ENCODE results near the gene LRRK2. TPM values are rescaled to one million over a fixed set of nuclear protein-coding genes. Genes with fewer than 3 reads are reported as not detected.
A peak's percentile ranks its signal among the peaks of the same experiment; 100 is the strongest.
"Not testable (repeated sequence)": the region's sequence is repeated elsewhere in the genome, so short reads cannot be mapped to it uniquely, and the experiment has no call there.

The LRRK2 gene
- polyA plus RNA-seq, 6 donors from 2014 or later: 5.4 to 12.8 (median 10.7) TPM

GRCh38 chr12:40198601-40199000 is 26.2 kb upstream of the LRRK2 start:
- no peak overlapping the region for H3K27ac Mint-ChIP-seq
- H3K4me3 Mint-ChIP-seq: no peak overlapping the region
- H3K4me1 Mint-ChIP-seq: peaks cover 13 to 57% (median 40%) of the 10 kb centered on the region in 3 donors
- H3K36me3 Mint-ChIP-seq: no peaks in the 10 kb centered on the region
- DNase-seq (no peak), ATAC-seq (ENCODE audit: low read depth in 2 of 2) (no peak)
- no peaks in the 10 kb centered on the region for H3K9me3 Mint-ChIP-seq
- H3K27me3 Mint-ChIP-seq: no peaks in the 10 kb centered on the region

- peak overlapping the region in 5 of 6 donors; percentile 56 to 94 (median 72) for H3K27ac Mint-ChIP-seq
- DNase-seq (peak; percentile 37), ATAC-seq (ENCODE audit: low read depth in 2 of 2) (peak; percentile 62 to 63)
- no peaks in the 10 kb centered on the region for H3K27me3 Mint-ChIP-seq
- peaks cover 9 to 37% (median 23%) of the 10 kb centered on the region in 3 donors for H3K4me1 Mint-ChIP-seq
- H3K4me3 Mint-ChIP-seq: peak overlapping the region; percentile 21 to 75 (median 52)
- no peaks in the 10 kb centered on the region for H3K9me3 Mint-ChIP-seq
- H3K36me3 Mint-ChIP-seq: no peaks in the 10 kb centered on the region
Observed at GRCh38 chr12:40202095-40203059, 22.4 kb upstream of the LRRK2 start.

GRCh38 chr12:40203060-40203430 is 21.8 kb upstream of the LRRK2 start:
- ATAC-seq (ENCODE audit: low read depth in 2 of 2) (no peak), DNase-seq (no peak)
- H3K4me1 Mint-ChIP-seq: peaks cover 13 to 41% (median 28%) of the 10 kb centered on the region in 3 donors
- peak overlapping the region in 5 of 8 donors; percentile 9 to 54 (median 48) for H3K4me3 Mint-ChIP-seq
- no peaks in the 10 kb centered on the region for H3K27me3 Mint-ChIP-seq
- peak overlapping the region in 4 of 6 donors; percentile 4 to 77 (median 52) for H3K27ac Mint-ChIP-seq
- H3K36me3 Mint-ChIP-seq: no peaks in the 10 kb centered on the region
- no peaks in the 10 kb centered on the region for H3K9me3 Mint-ChIP-seq

- Mint-ChIP-seq H3K9me3 (no peaks in the 10 kb centered on the region), H3K4me3 (no peak overlapping the region), H3K27ac (no peak overlapping the region), H3K4me1 (peaks cover 23 to 51% (median 38%) of the 10 kb centered on the region in 3 donors), H3K27me3 (no peaks in the 10 kb centered on the region), H3K36me3 (no peaks in the 10 kb centered on the region)
- no peak for ATAC-seq (ENCODE audit: low read depth in 2 of 2)
- no peak for DNase-seq
Observed at GRCh38 chr12:40204337-40204736, 20.5 kb upstream of the LRRK2 start.

GRCh38 chr12:40207551-40207950 is 17.2 kb upstream of the LRRK2 start:
- Mint-ChIP-seq H3K4me3 (no peak overlapping the region), H3K36me3 (peaks cover 0 to 3% of the 10 kb centered on the region in 2 donors), H3K27ac (peak overlapping the region in 4 of 6 donors; percentile 42 to 89 (median 58)), H3K9me3 (peaks cover 0 to 5% (median 2%) of the 10 kb centered on the region in 7 donors), H3K4me1 (peaks cover 26 to 48% (median 32%) of the 10 kb centered on the region in 3 donors), H3K27me3 (no peaks in the 10 kb centered on the region)
- DNase-seq: no peak
- no peak for ATAC-seq (ENCODE audit: low read depth in 2 of 2)

- DNase-seq (peak; percentile 60), ATAC-seq (ENCODE audit: low read depth in 2 of 2) (peak; percentile 99)
- Mint-ChIP-seq H3K27ac (peak overlapping the region; percentile 76 to 97 (median 86)), H3K27me3 (no peaks in the 10 kb centered on the region), H3K4me1 (peaks cover 21 to 35% (median 25%) of the 10 kb centered on the region in 3 donors), H3K4me3 (peak overlapping the region; percentile 28 to 82 (median 62)), H3K36me3 (peaks cover 0 to 7% of the 10 kb centered on the region in 2 donors), H3K9me3 (peaks cover 2 to 10% (median 6%) of the 10 kb centered on the region in 7 donors)
Observed at GRCh38 chr12:40208707-40209446, 15.9 kb upstream of the LRRK2 start.

GRCh38 chr12:40209886-40210285 is 14.9 kb upstream of the LRRK2 start:
- Mint-ChIP-seq H3K4me1 (peaks cover 21 to 29% (median 25%) of the 10 kb centered on the region in 3 donors), H3K27ac (peak overlapping the region in 5 of 6 donors; percentile 41 to 90 (median 60)), H3K4me3 (peak overlapping the region in 1 of 8 donors; percentile 3)

GRCh38 chr12:40211186-40211585 is 13.6 kb upstream of the LRRK2 start:
- H3K27me3 Mint-ChIP-seq; H3K27ac Mint-ChIP-seq; ATAC-seq (ENCODE audit: low read depth in 2 of 2); H3K4me3 Mint-ChIP-seq; DNase-seq; H3K36me3 Mint-ChIP-seq: not testable (repeated sequence)
- H3K4me1 Mint-ChIP-seq: peaks cover 21 to 32% (median 25%) of the 10 kb centered on the region in 3 donors
- H3K9me3 Mint-ChIP-seq: peaks cover 2 to 11% (median 9%) of the 10 kb centered on the region in 7 donors

More at GRCh38 chr12:40209886-40210285, 14.9 kb upstream of the LRRK2 start:
- Mint-ChIP-seq H3K27me3 (no peaks in the 10 kb centered on the region), H3K9me3 (peaks cover 2 to 10% (median 8%) of the 10 kb centered on the region in 7 donors), H3K36me3 (peaks cover 0 to 7% of the 10 kb centered on the region in 2 donors)
- DNase-seq: no peak
- ATAC-seq (ENCODE audit: low read depth in 2 of 2): no peak

- no peak overlapping the region for H3K4me3 Mint-ChIP-seq
- H3K4me1 Mint-ChIP-seq: peaks cover 25 to 40% (median 29%) of the 10 kb centered on the region in 3 donors
- H3K27ac Mint-ChIP-seq: no peak overlapping the region
- ATAC-seq (ENCODE audit: low read depth in 2 of 2): no peak
- H3K9me3 Mint-ChIP-seq: peaks cover 2 to 11% (median 9%) of the 10 kb centered on the region in 7 donors
- DNase-seq: no peak
- H3K36me3 Mint-ChIP-seq: peaks cover 0 to 7% of the 10 kb centered on the region in 2 donors
- no peaks in the 10 kb centered on the region for H3K27me3 Mint-ChIP-seq
Observed at GRCh38 chr12:40212566-40212965, 12.2 kb upstream of the LRRK2 start.

GRCh38 chr12:40215982-40216381 is 8.8 kb upstream of the LRRK2 start:
- DNase-seq (no peak), ATAC-seq (ENCODE audit: low read depth in 2 of 2) (no peak)
- peak overlapping the region in 1 of 6 donors; percentile 18 for H3K27ac Mint-ChIP-seq
- H3K27me3 Mint-ChIP-seq: no peaks in the 10 kb centered on the region
- peaks cover 4 to 20% (median 13%) of the 10 kb centered on the region in 3 donors for H3K4me1 Mint-ChIP-seq
- H3K9me3 Mint-ChIP-seq: peaks cover 2 to 11% (median 9%) of the 10 kb centered on the region in 7 donors
- H3K4me3 Mint-ChIP-seq: no peak overlapping the region
- H3K36me3 Mint-ChIP-seq: peaks cover 0 to 7% of the 10 kb centered on the region in 2 donors

- Mint-ChIP-seq H3K27me3 (no peaks in the 10 kb centered on the region), H3K4me3 (peak overlapping the region in 2 of 8 donors; percentile 63 to 70), H3K27ac (peak overlapping the region in 2 of 6 donors; percentile 29 to 46), H3K36me3 (peaks cover 0 to 7% of the 10 kb centered on the region in 2 donors), H3K4me1 (peaks cover 4 to 26% (median 16%) of the 10 kb centered on the region in 3 donors), H3K9me3 (peaks cover 2 to 11% (median 9%) of the 10 kb centered on the region in 7 donors)
- no peak for ATAC-seq (ENCODE audit: low read depth in 2 of 2)
- DNase-seq: no peak
Observed at GRCh38 chr12:40216516-40217288, 8.1 kb upstream of the LRRK2 start.

- Mint-ChIP-seq H3K4me1 (peaks cover 21 to 40% (median 33%) of the 10 kb centered on the region in 3 donors), H3K27me3 (no peaks in the 10 kb centered on the region), H3K27ac (no peak overlapping the region), H3K9me3 (peaks cover 0 to 4% (median 0%) of the 10 kb centered on the region in 7 donors), H3K4me3 (no peak overlapping the region), H3K36me3 (no peaks in the 10 kb centered on the region)
- no peak for DNase-seq
- ATAC-seq (ENCODE audit: low read depth in 2 of 2): no peak
Observed at GRCh38 chr12:40219760-40220159, 5.0 kb upstream of the LRRK2 start.

All from naive B cell (primary cell).